IMR-90 (cell line): Measurements from ENCODE around the gene PAPPA. TPM values are rescaled to one million over a fixed set of nuclear protein-coding genes. Genes with fewer than 3 reads are reported as not detected.
A peak's percentile ranks its signal among the peaks of the same experiment; 100 is the strongest.

Source experiments
- ATAC-seq: fragments of 200-7000 bp; cut with Tn5 transposase; 2 replicates; pipeline ENCODE4 v1.9.1; 2020; ENCODE audit warnings: low read depth, mild to moderate bottlenecking, moderate library complexity
- BruUV-seq: library from RNA; stranded (reverse); fragments of 400-500 nt; replicated peaks from 2 replicates; lab custom pipeline; 2021; lab: Mats Ljungman, UMichigan
- CTCF ChIA-PET: fragments of 300-600 bp; formaldehyde crosslinking; extraction: SDS; loops from one replicate; lab custom pipeline; 2021; ENCODE audit warnings: antibody characterized with exemption; lab: Yijun Ruan, JAX
- POLR2A ChIA-PET: fragments of 300-600 bp; sonication (Branson Sonifier 250); formaldehyde crosslinking; loops from one replicate; lab custom pipeline; 2022; ENCODE audit warnings: antibody characterized with exemption; ENCODE audit not compliant: unreplicated experiment; lab: Charles Lee
- DNase-seq: peaks from one replicate; pipeline ENCODE4 v3.0.0; 2013
- H2AFZ ChIP-seq: replicated peaks from 2 replicates; pipeline ENCODE3; 2013; ENCODE audit warnings: low read length, mild to moderate bottlenecking; ENCODE audit not compliant: poor library complexity
- H2AK5ac ChIP-seq: 2 replicates; pipeline ENCODE4 v1.6.1; 2013; ENCODE audit warnings: low read depth, low read length, inconsistent platforms
- H2AK9ac ChIP-seq: replicated peaks from 2 replicates; pipeline ENCODE3; 2013; ENCODE audit warnings: mild to moderate bottlenecking, low read depth, low read length, moderate library complexity; ENCODE audit not compliant: poor library complexity
- H2BK120ac ChIP-seq: 2 replicates; pipeline ENCODE4 v1.6.1; 2013; ENCODE audit warnings: low read depth, low read length, inconsistent platforms
- H2BK15ac ChIP-seq: 3 replicates; pipeline ENCODE4 v1.6.1; 2013; ENCODE audit warnings: low read depth, low read length, inconsistent platforms
- H2BK20ac ChIP-seq: 2 replicates; pipeline ENCODE4 v1.6.1; 2013; ENCODE audit warnings: low read depth, mild to moderate bottlenecking, inconsistent platforms, low read length, moderate library complexity
- H2BK5ac ChIP-seq: 2 replicates; pipeline ENCODE4 v1.6.1; 2013; ENCODE audit warnings: mild to moderate bottlenecking, low read depth, low read length, inconsistent platforms; ENCODE audit not compliant: poor library complexity, severe bottlenecking
- H3K14ac ChIP-seq: replicated peaks from 2 replicates; pipeline ENCODE4 v1.6.1; 2013; ENCODE audit warnings: low read depth, low read length, inconsistent platforms
- H3K18ac ChIP-seq: 2 replicates; pipeline ENCODE4 v1.6.1; 2013; ENCODE audit warnings: low read depth, low read length, control low read depth
- H3K23ac ChIP-seq: 2 replicates; pipeline ENCODE4 v1.6.1; 2013; ENCODE audit warnings: low read depth, low read length, inconsistent platforms
- H3K27ac ChIP-seq: 2 replicates; pipeline ENCODE4 v1.5.1; 2013; ENCODE audit warnings: mild to moderate bottlenecking, control low read depth, low read length; ENCODE audit not compliant: insufficient read depth
- H3K27me3 ChIP-seq: 2 replicates; pipeline ENCODE4 v1.6.1; 2013; ENCODE audit warnings: low read length; ENCODE audit not compliant: control insufficient read depth, insufficient read depth
- H3K36me3 ChIP-seq: 2 replicates; pipeline ENCODE4 v1.6.1; 2013; ENCODE audit warnings: low read length, mixed read lengths; ENCODE audit not compliant: control insufficient read depth, insufficient read depth
- H3K4ac ChIP-seq: 2 replicates; pipeline ENCODE4 v1.6.1; 2013; ENCODE audit warnings: low read depth, low read length, inconsistent platforms
- H3K4me1 ChIP-seq: 2 replicates; pipeline ENCODE4 v1.6.1; 2013; ENCODE audit warnings: low read length, mixed read lengths; ENCODE audit not compliant: control insufficient read depth, insufficient read depth
- H3K4me2 ChIP-seq: 2 replicates; pipeline ENCODE4 v1.6.1; 2013; ENCODE audit warnings: low read depth, mild to moderate bottlenecking, control low read depth, low read length, moderate library complexity
- H3K4me3 ChIP-seq: 2 replicates; pipeline ENCODE4 v1.5.1; 2013; ENCODE audit warnings: low read depth, mild to moderate bottlenecking, control low read depth, low read length, moderate library complexity; ENCODE audit not compliant: insufficient read depth
- H3K56ac ChIP-seq: 2 replicates; pipeline ENCODE4 v1.6.1; 2013; ENCODE audit warnings: low read length, inconsistent platforms; ENCODE audit not compliant: insufficient read depth; ENCODE audit errors: extremely low read depth
- H3K79me1 ChIP-seq, 2 experiments: 2 replicates each; pipeline ENCODE4 v1.6.1; 2013; ENCODE audit warnings: low read length in 2 of 2, inconsistent platforms in 1 of 2, low read depth in 1 of 2
- H3K9ac ChIP-seq: 2 replicates; pipeline ENCODE4 v1.6.1; 2013; ENCODE audit warnings: low read depth, low read length, control low read depth
- H3K9me1 ChIP-seq: 2 replicates; pipeline ENCODE4 v1.6.1; 2013; ENCODE audit warnings: low read length, inconsistent platforms; ENCODE audit not compliant: insufficient read depth
- H3K9me3 ChIP-seq: 2 replicates; pipeline ENCODE4 v1.6.1; 2013; ENCODE audit warnings: low read length; ENCODE audit not compliant: control insufficient read depth, insufficient read depth
- H4K20me1 ChIP-seq: 2 replicates; pipeline ENCODE4 v1.6.1; 2013; ENCODE audit warnings: low read length, inconsistent platforms; ENCODE audit not compliant: insufficient read depth
- H4K5ac ChIP-seq: 2 replicates; pipeline ENCODE4 v1.6.1; 2013; ENCODE audit warnings: mild to moderate bottlenecking, low read depth, low read length, control low read depth
- H4K8ac ChIP-seq, 2 experiments: 2 replicates each; pipeline ENCODE4 v1.6.1; 2013; ENCODE audit warnings: low read depth in 2 of 2, low read length in 2 of 2, control low read depth in 1 of 2, inconsistent platforms in 1 of 2
- H4K91ac ChIP-seq: 2 replicates; pipeline ENCODE4 v1.6.1; 2013; ENCODE audit warnings: low read depth, low read length, inconsistent platforms; ENCODE audit not compliant: insufficient read depth
- ELK1 ChIP-seq: fragments of 150-350 bp; IDR thresholded peaks from 2 replicates; pipeline ENCODE4 v1.6.1; 2016; ENCODE audit warnings: low read depth, mild to moderate bottlenecking, low read length, moderate library complexity, borderline replicate concordance
- MAFK ChIP-seq: IDR thresholded peaks from 2 replicates; pipeline ENCODE4 v1.6.1; 2012; ENCODE audit warnings: low read depth, low read length, improper control_type of control experiment
- MAZ ChIP-seq: IDR thresholded peaks from 2 replicates; pipeline ENCODE4 v1.6.1; 2012; ENCODE audit warnings: low read depth, mild to moderate bottlenecking, low read length, improper control_type of control experiment, moderate library complexity, borderline replicate concordance
- MXI1 ChIP-seq: IDR thresholded peaks from 2 replicates; pipeline ENCODE4 v1.6.1; 2012; ENCODE audit warnings: low read depth, mild to moderate bottlenecking, low read length, moderate library complexity, borderline replicate concordance
- NFE2L2 ChIP-seq: fragments of 150-350 bp; IDR thresholded peaks from 2 replicates; pipeline ENCODE4 v1.6.1; 2016; ENCODE audit warnings: low read depth, mild to moderate bottlenecking, low read length
- POLR2A ChIP-seq: IDR thresholded peaks from 2 replicates; pipeline ENCODE4 v1.6.1; 2012; ENCODE audit warnings: mild to moderate bottlenecking, low read depth, low read length
- RAD21 ChIP-seq: IDR thresholded peaks from 2 replicates; pipeline ENCODE4 v1.6.1; 2012; ENCODE audit warnings: low read length, improper control_type of control experiment
- USF2 ChIP-seq: fragments of 150-350 bp; IDR thresholded peaks from 2 replicates; pipeline ENCODE4 v1.6.1; 2017; ENCODE audit warnings: mild to moderate bottlenecking, antibody characterized with exemption, low read length, low read depth
- WGBS, 2 experiments: methylation state at CpG; one replicate each; pipeline versions ENCODE4 v1.1.5 to v1.1.7; 2013; ENCODE audit warnings: missing lambda C conversion rate in 2 of 2; ENCODE audit not compliant: insufficient read length in 1 of 2; ENCODE audit errors: extremely low coverage in 2 of 2; 5-methylcytosine and 5-hydroxymethylcytosine counted together
- dilution Hi-C: fragments of 300-500 bp; cut with HindIII; formaldehyde crosslinking; loops from one replicate; pipeline ENCODE4 v1.14.3; 2018; ENCODE audit warnings: low sequenced_read_pairs; ENCODE audit not compliant: unreplicated experiment
- in situ Hi-C: fragments of 300-500 bp; cut with MboI; formaldehyde crosslinking; loops from 3 replicates; pipeline ENCODE4 v1.14.3; 2019; ENCODE audit warnings: low sequenced_read_pairs, inconsistent platforms, mixed read lengths
- intact Hi-C: fragments of 100-400 bp; cut with micrococcal nuclease; formaldehyde crosslinking; loops from 2 replicates; pipeline ENCODE4 v1.10.0; 2022
- polyA plus RNA-seq, 3 experiments: library from polyadenylated mRNA; depleted of rRNA; stranded (reverse); fragments of >200 nt; gene quantifications; 2 replicates each; pipeline ENCODE4 v1.2.3, GENCODE V29; 2012; ENCODE audit warnings: low replicate concordance in 1 of 3
- total RNA-seq: library from RNA; depleted of rRNA; stranded (reverse); fragments of >200 nt; gene quantifications from 2 replicates; pipeline ENCODE4 v1.2.3, GENCODE V29; 2012

The PAPPA gene
- total and polyA plus RNA-seq, 2 of the 4 experiments (the other 2 are of a cell fraction) = 8.3 to 12.4 TPM

GRCh38 chr9:116157436-116158138 lies 4.0 kb downstream of the PAPPA start:
- TF ChIP-seq NFE2L2 = no peak
- TF ChIP-seq MAFK = no peak
- TF ChIP-seq USF2 = no peak
- peak; percentile 32; the same call in 1 of the 2 replicates for TF ChIP-seq MAZ
- TF ChIP-seq RAD21 = no peak
- TF ChIP-seq MXI1 = no peak
- TF ChIP-seq ELK1 = no peak
- 0 out of 2 replicates have a peak, but pooled peaks have one; percentile 17 for TF ChIP-seq POLR2A
- Histone ChIP-seq H3K4me2 (peak overlapping the region; percentile 93), H3K9me1 (no peaks in the 10 kb centered on the region), H2AK5ac (peak overlapping the region; percentile 29), H3K4ac (peak overlapping the region; percentile 88), H3K4me3 (peak overlapping the region; percentile 46), H2BK120ac (peak overlapping the region; percentile 78), H3K4me1 (peaks cover 18% of the 10 kb centered on the region), H3K79me1 (peaks cover 34 to 76% of the 10 kb centered on the region in 2 experiments), H3K27ac (peak overlapping the region; percentile 76), H2AFZ (peak overlapping the region; percentile 79), H2BK15ac (peak overlapping the region; percentile 10; the same call in 1 of the 3 replicates), H3K18ac (peak overlapping the region; percentile 87), H2AK9ac (peak overlapping the region; percentile 68), H4K5ac (peak overlapping the region; percentile 72; the same call in 1 of the 2 replicates), H3K36me3 (peaks cover 33% of the 10 kb centered on the region), H3K9ac (peak overlapping the region; percentile 68), H2BK20ac (no peak overlapping the region; the same call in 1 of the 2 replicates), H3K27me3 (no peaks in the 10 kb centered on the region), H3K9me3 (no peaks in the 10 kb centered on the region), H4K91ac (peak overlapping the region; percentile 83), H3K23ac (peak overlapping the region; percentile 78), H4K20me1 (peaks cover 33% of the 10 kb centered on the region), H4K8ac (peak overlapping the region; percentile 32 to 90; a peak in 3 of 4 replicates), H3K56ac (peak overlapping the region; percentile 52), H2BK5ac (peak overlapping the region; percentile 25), H3K14ac (peak overlapping the region; percentile 79)
- no TSS peak for BruUV-seq
- ATAC-seq (peak; percentile 48), DNase-seq (peak; percentile 60)
- CTCF ChIA-PET = no interaction called here
- in situ Hi-C loops (loop anchor here (10.0 kb wide), 3 partner anchors 417 to 563 kb away; no protein-coding TSS in a partner anchor), dilution Hi-C loops (no loop called here), intact Hi-C loops (loop anchor here (2.0 to 10.0 kb wide), 3 partner anchors 51 to 487 kb away; no protein-coding TSS in a partner anchor)
- POLR2A ChIA-PET = interaction anchor here (0.6 kb wide), 1 partner anchor 25 kb away, joined by 3 read pairs; no protein-coding TSS in a partner anchor
- no CpG with 5 or more reads among the region's 6 CpGs for WGBS, 2 experiments
